Vagina (tissue), 2 donors: ENCODE data around the gene CPZ. TPM values are rescaled to one million over a fixed set of nuclear protein-coding genes. Genes with fewer than 3 reads are reported as not detected.

ENCODE experiments used
- DNase-seq, 2 donors: peaks; one replicate each; pipeline ENCODE4 v3.0.0-alpha.2; 2017; ENCODE audit errors: extremely low spot score in 2 of 2
- H3K27ac ChIP-seq: fragments of 200-600 bp; sonication (generic); one replicate; pipeline ENCODE4 v1.5.1; 2019
- H3K27me3 ChIP-seq: fragments of 200-600 bp; sonication (generic); one replicate; pipeline ENCODE4 v1.5.1; 2019
- H3K36me3 ChIP-seq, 2 donors: fragments of 200-600 bp; sonication (generic); one replicate each; pipeline ENCODE4 v1.5.1; 2017 to 2019
- H3K4me1 ChIP-seq: fragments of 200-600 bp; sonication (generic); one replicate; pipeline ENCODE4 v1.5.1; 2019
- H3K4me3 ChIP-seq, 2 donors: fragments of 200-600 bp; sonication (generic); 1 replicate in 1 of 2; 2 replicates in 1 of 2; pipeline ENCODE4 v1.5.1; 2016 to 2019
- H3K9me3 ChIP-seq: fragments of 200-600 bp; sonication (generic); one replicate; pipeline ENCODE4 v1.5.1; 2019
- CTCF ChIP-seq, 3 experiments: fragments of 450-650 bp in 2 of 3; fragments of 200-600 bp in 1 of 3; sonication (generic) in 1 of 3; IDR thresholded peaks; one replicate each; pipeline ENCODE4 v1.5.1; 2017 to 2019; ENCODE audit warnings: antibody characterized with exemption in 3 of 3, mild to moderate bottlenecking in 2 of 3, moderate library complexity in 2 of 3
- POLR2A ChIP-seq, 2 donors: fragments of 450-650 bp; IDR thresholded peaks; one replicate each; pipeline ENCODE4 v1.6.1; 2017; ENCODE audit warnings: antibody characterized with exemption in 2 of 2, mild to moderate bottlenecking in 2 of 2, moderate library complexity in 2 of 2
- POLR2AphosphoS5 ChIP-seq, 2 donors: sonication (generic); formaldehyde crosslinking; IDR thresholded peaks; one replicate each; pipeline ENCODE4 v1.9.0; 2017; ENCODE audit warnings: antibody characterized with exemption in 2 of 2, mild to moderate bottlenecking in 2 of 2, low read depth in 1 of 2; ENCODE audit not compliant: insufficient read depth in 1 of 2
- intact Hi-C: fragments of 100-400 bp; cut with DNase I; formaldehyde crosslinking; loops from one replicate; pipeline ENCODE4 v1.15.1; 2023
- total RNA-seq: library from RNA; depleted of rRNA; stranded (reverse); fragments of >200 nt; gene quantifications from one replicate; pipeline ENCODE4 v1.2.3, GENCODE V29; 2016

The CPZ gene
- total RNA-seq, 1 donor from 2014 or later, result 26.3 TPM

- Histone ChIP-seq H3K4me1 (no peaks in the 10 kb centered on the region), H3K27me3 (no peaks in the 10 kb centered on the region), H3K36me3 (no peaks in the 10 kb centered on the region), H3K9me3 (no peaks in the 10 kb centered on the region), H3K27ac (no peak overlapping the region), H3K4me3 (no peak overlapping the region)
- no peak for DNase-seq
- intact Hi-C loops, result no loop called here
- TF ChIP-seq CTCF (IDR thresholded peaks at IDR 0.05) (no peak), POLR2A (IDR thresholded peaks at IDR 0.05) (no peak), POLR2AphosphoS5 (IDR thresholded peaks at IDR 0.05; ENCODE audit: insufficient read depth in 1 of 2, low read depth in 1 of 2) (no peak)
Measured at GRCh38 chr4:8647626-8648025, 55.1 kb downstream of the CPZ start.

GRCh38 chr4:8648296-8648695 lies 55.7 kb downstream of the CPZ start:
- no peak for DNase-seq
- TF ChIP-seq CTCF (IDR thresholded peaks at IDR 0.05), result no peak
- TF ChIP-seq POLR2A (IDR thresholded peaks at IDR 0.05), result no peak
- no peak for TF ChIP-seq POLR2AphosphoS5 (IDR thresholded peaks at IDR 0.05; ENCODE audit: insufficient read depth in 1 of 2, low read depth in 1 of 2)
- Histone ChIP-seq H3K4me1 (no peaks in the 10 kb centered on the region), H3K27ac (no peak overlapping the region), H3K4me3 (no peak overlapping the region), H3K9me3 (no peaks in the 10 kb centered on the region), H3K27me3 (no peaks in the 10 kb centered on the region), H3K36me3 (no peaks in the 10 kb centered on the region)
- intact Hi-C loops, result no loop called here

GRCh38 chr4:8648816-8649630 lies 56.5 kb downstream of the CPZ start:
- no peaks in the 10 kb centered on the region for H3K27me3 ChIP-seq
- DNase-seq, result no peak
- no peak overlapping the region for H3K4me3 ChIP-seq
- TF ChIP-seq CTCF (IDR thresholded peaks at IDR 0.05) (no peak), POLR2A (IDR thresholded peaks at IDR 0.05) (no peak)
- no peak overlapping the region for H3K27ac ChIP-seq
- intact Hi-C loops, result no loop called here
- H3K9me3 ChIP-seq, result no peaks in the 10 kb centered on the region
- no peaks in the 10 kb centered on the region for H3K36me3 ChIP-seq
- H3K4me1 ChIP-seq, result no peaks in the 10 kb centered on the region

- Histone ChIP-seq H3K4me1 (no peaks in the 10 kb centered on the region), H3K27ac (no peak overlapping the region), H3K36me3 (no peaks in the 10 kb centered on the region), H3K27me3 (no peaks in the 10 kb centered on the region), H3K9me3 (no peaks in the 10 kb centered on the region), H3K4me3 (no peak overlapping the region)
- intact Hi-C loops, result no loop called here
- no peak for DNase-seq
- TF ChIP-seq CTCF (IDR thresholded peaks at IDR 0.05), result no peak
- TF ChIP-seq POLR2A (IDR thresholded peaks at IDR 0.05), result no peak
- no peak for TF ChIP-seq POLR2AphosphoS5 (IDR thresholded peaks at IDR 0.05; ENCODE audit: insufficient read depth in 1 of 2, low read depth in 1 of 2)
Measured at GRCh38 chr4:8649631-8650361, 57.2 kb downstream of the CPZ start.

- Histone ChIP-seq H3K4me1 (no peaks in the 10 kb centered on the region), H3K9me3 (no peaks in the 10 kb centered on the region), H3K4me3 (no peak overlapping the region), H3K27me3 (no peaks in the 10 kb centered on the region), H3K36me3 (no peaks in the 10 kb centered on the region), H3K27ac (no peak overlapping the region)
- no peak for TF ChIP-seq CTCF (IDR thresholded peaks at IDR 0.05)
- no peak for TF ChIP-seq POLR2A (IDR thresholded peaks at IDR 0.05)
- TF ChIP-seq POLR2AphosphoS5 (IDR thresholded peaks at IDR 0.05; ENCODE audit: insufficient read depth in 1 of 2, low read depth in 1 of 2), result no peak
- DNase-seq, result no peak
- intact Hi-C loops, result no loop called here
Measured at GRCh38 chr4:8651661-8652180, 59.2 kb downstream of the CPZ start.
